Activated B cell treated with CpG ODN at 0.5 μM for 24 hours (primary cell): ENCODE results near the gene MCM3. TPM values are rescaled to one million over a fixed set of nuclear protein-coding genes. Genes with fewer than 3 reads are reported as not detected.

Experiments
- ATAC-seq: fragments of 200-7000 bp; cut with Tn5 transposase; one replicate; pipeline ENCODE4 v1.10.0; 2021; ENCODE audit warnings: low read depth, mild to moderate bottlenecking, moderate library complexity
- CTCF ChIA-PET: fragments of 350-600 bp; sonication (Branson Sonifier 250); formaldehyde crosslinking; loops from one replicate; lab custom pipeline; 2021; ENCODE audit warnings: antibody characterized with exemption; lab: Charles Lee
- POLR2A ChIA-PET: fragments of 350-600 bp; sonication (Branson Sonifier 250); formaldehyde crosslinking; loops from one replicate; lab custom pipeline; 2021; ENCODE audit warnings: antibody characterized with exemption; lab: Charles Lee
- DNase-seq: peaks from one replicate; pipeline ENCODE4 v3.0.0; 2022
- H3K27ac Mint-ChIP-seq: one replicate; pipeline ENCODE4 v1.8.0; 2020; ENCODE audit warnings: mixed read lengths
- H3K27me3 Mint-ChIP-seq: one replicate; pipeline ENCODE4 v1.8.0; 2021; ENCODE audit warnings: mixed read lengths
- H3K36me3 Mint-ChIP-seq: one replicate; pipeline ENCODE4 v1.8.0; 2021; ENCODE audit warnings: low read depth, mixed read lengths
- H3K4me1 Mint-ChIP-seq: one replicate; pipeline ENCODE4 v1.8.0; 2021; ENCODE audit warnings: mixed read lengths
- H3K4me3 Mint-ChIP-seq: one replicate; pipeline ENCODE4 v1.8.0; 2020; ENCODE audit warnings: mild to moderate bottlenecking, mixed read lengths
- H3K9me3 Mint-ChIP-seq: one replicate; pipeline ENCODE4 v1.8.0; 2020; ENCODE audit warnings: mixed read lengths
- intact Hi-C: fragments of 100-400 bp; cut with micrococcal nuclease; formaldehyde crosslinking; loops from one replicate; pipeline ENCODE4 v1.15.1; 2024
- total RNA-seq: library from RNA; stranded (reverse); gene quantifications from 2 replicates; pipeline ENCODE4 v1.2.3, GENCODE V29; 2022
- TF ChIP-seq, protein P1 (sequence below): fragments of 200-600 bp; IDR thresholded peaks from one replicate; pipeline ENCODE4 v1.8.0; 2022; ENCODE audit warnings: antibody characterized with exemption, mild to moderate bottlenecking

MCM3 gene
- total RNA-seq, 1 donor from 2014 or later: 73.2 TPM

GRCh38 chr6:52307900-52308372 is 23.4 kb upstream of the MCM3 start:
- CTCF ChIA-PET: interaction anchor here (4.5 kb wide), 1 partner anchor 22 kb away, joined by 18 read pairs; the partner anchor contains the start of gene MCM3
- H3K27me3 Mint-ChIP-seq: no peaks in the 10 kb centered on the region
- POLR2A ChIA-PET: interaction anchor here (0.9 to 6.0 kb wide), 4 partner anchors 9 to 54 kb away, joined by 3 to 32 read pairs (median 6); partner anchors contain the start of gene PAQR8
- peaks cover 71% of the 10 kb centered on the region for H3K4me1 Mint-ChIP-seq
- no peaks in the 10 kb centered on the region for H3K36me3 Mint-ChIP-seq
- DNase-seq (no peak), ATAC-seq (no peak)
- H3K27ac Mint-ChIP-seq: peak overlapping the region; percentile 95
- H3K9me3 Mint-ChIP-seq: no peaks in the 10 kb centered on the region
- intact Hi-C loops: no loop called here
- TF ChIP-seq, protein P1, sequence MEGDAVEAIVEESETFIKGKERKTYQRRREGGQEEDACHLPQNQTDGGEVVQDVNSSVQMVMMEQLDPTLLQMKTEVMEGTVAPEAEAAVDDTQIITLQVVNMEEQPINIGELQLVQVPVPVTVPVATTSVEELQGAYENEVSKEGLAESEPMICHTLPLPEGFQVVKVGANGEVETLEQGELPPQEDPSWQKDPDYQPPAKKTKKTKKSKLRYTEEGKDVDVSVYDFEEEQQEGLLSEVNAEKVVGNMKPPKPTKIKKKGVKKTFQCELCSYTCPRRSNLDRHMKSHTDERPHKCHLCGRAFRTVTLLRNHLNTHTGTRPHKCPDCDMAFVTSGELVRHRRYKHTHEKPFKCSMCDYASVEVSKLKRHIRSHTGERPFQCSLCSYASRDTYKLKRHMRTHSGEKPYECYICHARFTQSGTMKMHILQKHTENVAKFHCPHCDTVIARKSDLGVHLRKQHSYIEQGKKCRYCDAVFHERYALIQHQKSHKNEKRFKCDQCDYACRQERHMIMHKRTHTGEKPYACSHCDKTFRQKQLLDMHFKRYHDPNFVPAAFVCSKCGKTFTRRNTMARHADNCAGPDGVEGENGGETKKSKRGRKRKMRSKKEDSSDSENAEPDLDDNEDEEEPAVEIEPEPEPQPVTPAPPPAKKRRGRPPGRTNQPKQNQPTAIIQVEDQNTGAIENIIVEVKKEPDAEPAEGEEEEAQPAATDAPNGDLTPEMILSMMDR: no peak
- peak overlapping the region; percentile 61 for H3K4me3 Mint-ChIP-seq

DNA sequence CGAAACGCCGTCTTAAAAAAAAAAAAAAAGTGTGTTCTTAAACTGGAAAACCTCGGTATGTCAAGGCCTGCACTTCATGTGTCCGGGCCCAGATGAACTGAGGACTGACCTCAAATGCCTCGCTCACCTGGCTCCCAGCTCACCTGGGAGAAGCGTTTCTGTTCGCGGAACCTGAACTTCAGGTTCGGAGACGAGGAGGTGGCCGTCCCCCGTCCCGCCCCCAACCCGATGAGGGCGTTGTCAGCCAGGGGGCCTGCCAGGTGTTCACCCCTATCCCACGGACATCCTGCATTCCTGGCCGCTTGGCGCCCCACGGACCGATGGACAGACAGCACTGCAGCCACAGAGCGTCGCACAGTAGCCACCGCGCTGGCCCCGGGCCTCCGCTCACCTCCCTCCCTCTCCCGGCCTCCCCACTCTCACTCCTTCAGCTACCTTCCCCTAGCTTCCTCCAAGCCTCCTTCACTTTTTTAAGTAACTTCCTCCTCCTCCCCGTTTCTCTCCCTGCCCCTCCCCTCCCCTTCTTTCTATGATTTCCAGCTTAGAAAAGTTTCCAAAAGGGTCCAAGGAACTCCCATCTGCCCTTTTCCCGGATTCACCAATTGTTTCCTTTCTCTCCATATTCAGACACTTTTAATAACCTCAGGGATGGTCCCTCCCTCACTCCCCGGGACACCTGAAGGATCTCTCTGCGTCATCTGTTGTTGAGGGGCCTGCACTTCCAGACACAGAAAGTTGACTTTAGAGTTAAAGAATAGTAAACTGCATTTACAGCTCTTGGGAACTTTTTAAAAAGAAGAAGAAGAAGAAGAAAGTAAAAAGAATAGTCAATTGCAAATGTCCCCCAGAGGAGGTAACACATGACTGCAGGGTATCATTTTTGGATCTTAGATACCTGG is 22.7 kb upstream of the MCM3 start:
- peaks cover 74% of the 10 kb centered on the region for H3K4me1 Mint-ChIP-seq
- no peaks in the 10 kb centered on the region for H3K27me3 Mint-ChIP-seq
- H3K9me3 Mint-ChIP-seq: no peaks in the 10 kb centered on the region
- DNase-seq (no peak), ATAC-seq (no peak)
- H3K4me3 Mint-ChIP-seq: peak overlapping the region; percentile 61
- H3K27ac Mint-ChIP-seq: peak overlapping the region; percentile 95
- intact Hi-C loops: loop anchor here (1.0 kb wide), 1 partner anchor 45 kb away; no protein-coding TSS in a partner anchor
- CTCF ChIA-PET: interaction anchor here (4.5 kb wide), 1 partner anchor 21 kb away, joined by 18 read pairs; the partner anchor contains the start of gene MCM3
- TF ChIP-seq, protein P1: no peak
- no peaks in the 10 kb centered on the region for H3K36me3 Mint-ChIP-seq
- POLR2A ChIA-PET: interaction anchor here (0.7 to 6.0 kb wide), 5 partner anchors 9 to 54 kb away, joined by 3 to 32 read pairs (median 4); partner anchors contain the start of gene PAQR8

- ChIA-PET CTCF (interaction anchor here (1.4 to 2.1 kb wide), 3 partner anchors 9 to 94 kb away, joined by 3 to 7 read pairs (median 4); no protein-coding TSS in a partner anchor), POLR2A (interaction anchor here (0.7 to 6.0 kb wide), 4 partner anchors 9 to 55 kb away, joined by 3 to 32 read pairs (median 9); partner anchors contain the start of genes MCM3 and PAQR8)
- ATAC-seq (peak; percentile 76), DNase-seq (peak; percentile 31)
- Mint-ChIP-seq H3K27me3 (no peaks in the 10 kb centered on the region), H3K27ac (peak overlapping the region; percentile 95), H3K36me3 (no peaks in the 10 kb centered on the region), H3K9me3 (no peaks in the 10 kb centered on the region), H3K4me1 (peaks cover 76% of the 10 kb centered on the region), H3K4me3 (peak overlapping the region; percentile 67)
- intact Hi-C loops: loop anchor here (1.0 kb wide), 4 partner anchors 9 to 56 kb away; partner anchors contain the start of genes MCM3 and PAQR8
- TF ChIP-seq, protein P1: no peak
Measured at GRCh38 chr6:52305948-52306767, 21.6 kb upstream of the MCM3 start.

GRCh38 chr6:52305411-52305810 is 20.9 kb upstream of the MCM3 start:
- peaks cover 72% of the 10 kb centered on the region for H3K4me1 Mint-ChIP-seq
- peak; percentile 36 for ATAC-seq
- POLR2A ChIA-PET: interaction anchor here (0.6 to 6.0 kb wide), 5 partner anchors 9 to 115 kb away, joined by 3 to 32 read pairs (median 8); partner anchors contain the start of genes EFHC1, MCM3 and PAQR8

More at GRCh38 chr6:52305411-52305810, 20.9 kb upstream of the MCM3 start:
- Mint-ChIP-seq H3K36me3 (no peaks in the 10 kb centered on the region), H3K27ac (peak overlapping the region; percentile 95), H3K27me3 (no peaks in the 10 kb centered on the region), H3K9me3 (no peaks in the 10 kb centered on the region), H3K4me3 (peak overlapping the region; percentile 67)
- TF ChIP-seq, protein P1: no peak
- CTCF ChIA-PET: interaction anchor here (1.0 to 2.1 kb wide), 4 partner anchors 9 to 94 kb away, joined by 3 to 7 read pairs (median 4); no protein-coding TSS in a partner anchor
- DNase-seq: no peak
- intact Hi-C loops: loop anchor here (1.0 kb wide), 3 partner anchors 8 to 57 kb away; partner anchors contain the start of genes MCM3 and PAQR8
